Gastroesophageal sphincter (tissue), 4 donors: ENCODE results near the gene ADGRD1. TPM values are rescaled to one million over a fixed set of nuclear protein-coding genes. Genes with fewer than 3 reads are reported as not detected.

Experiments
- ATAC-seq: fragments of 150-250 bp; one replicate; pipeline ENCODE4 v1.9.1; 2016; ENCODE audit warnings: mild to moderate bottlenecking, moderate library complexity
- H3K27ac ChIP-seq, 4 donors: fragments of 200-600 bp; sonication (generic) in 3 of 4; 1 replicate in 3 of 4; 2 replicates in 1 of 4; pipeline ENCODE4 v1.5.1; 2016 to 2019
- H3K27me3 ChIP-seq: fragments of 200-600 bp; sonication (generic); one replicate; pipeline ENCODE4 v1.5.1; 2019
- H3K36me3 ChIP-seq, 2 donors: fragments of 200-600 bp; sonication (generic); one replicate each; pipeline ENCODE4 v1.5.1; 2019; ENCODE audit warnings: control low read depth in 1 of 2
- H3K4me1 ChIP-seq, 3 donors: fragments of 200-600 bp; sonication (generic); 1 replicate in 2 of 3; 2 replicates in 1 of 3; pipeline ENCODE4 v1.5.1; 2016 to 2019; ENCODE audit warnings: control low read depth in 2 of 3
- H3K4me3 ChIP-seq, 2 donors: fragments of 200-600 bp; sonication (generic); one replicate each; pipeline ENCODE4 v1.5.1; 2019; ENCODE audit warnings: mild to moderate bottlenecking in 1 of 2, moderate library complexity in 1 of 2
- H3K9me3 ChIP-seq, 3 donors: fragments of 200-600 bp; sonication (generic); one replicate each; pipeline ENCODE4 v1.5.1; 2017 to 2019; ENCODE audit warnings: control low read depth in 2 of 3
- EP300 ChIP-seq: sonication (generic); formaldehyde crosslinking; IDR thresholded peaks from one replicate; pipeline ENCODE4 v1.6.1; 2017; ENCODE audit warnings: antibody characterized with exemption, mild to moderate bottlenecking
- POLR2A ChIP-seq, 2 donors: fragments of 450-650 bp; IDR thresholded peaks; one replicate each; pipeline ENCODE4 v1.6.1; 2017; ENCODE audit warnings: antibody characterized with exemption in 2 of 2, mild to moderate bottlenecking in 2 of 2, moderate library complexity in 1 of 2
- POLR2AphosphoS5 ChIP-seq: sonication (generic); formaldehyde crosslinking; IDR thresholded peaks from one replicate; pipeline ENCODE4 v1.6.1; 2017; ENCODE audit warnings: antibody characterized with exemption
- WGBS, 2 donors: methylation state at CpG; one replicate each; pipeline ENCODE4 v1.1.5; 2018; ENCODE audit warnings: low coverage in 1 of 2; 5-methylcytosine and 5-hydroxymethylcytosine counted together
- total RNA-seq, 4 donors: library from RNA; depleted of rRNA; stranded (reverse); fragments of >200 nt; gene quantifications; one replicate each; pipeline ENCODE4 v1.1.0, GENCODE V29; 2016
- TF ChIP-seq, protein P1 (sequence below), 4 experiments: fragments of 200-600 bp in 2 of 4; fragments of 450-650 bp in 2 of 4; sonication (generic) in 1 of 4; IDR thresholded peaks; one replicate each; pipeline ENCODE4 v1.5.1; 2017 to 2019; ENCODE audit warnings: antibody characterized with exemption in 4 of 4, mild to moderate bottlenecking in 2 of 4, moderate library complexity in 2 of 4

ADGRD1 gene
- total RNA-seq, 4 donors from 2014 or later, result 19.1 to 43.4 (median 31.3) TPM

DNA sequence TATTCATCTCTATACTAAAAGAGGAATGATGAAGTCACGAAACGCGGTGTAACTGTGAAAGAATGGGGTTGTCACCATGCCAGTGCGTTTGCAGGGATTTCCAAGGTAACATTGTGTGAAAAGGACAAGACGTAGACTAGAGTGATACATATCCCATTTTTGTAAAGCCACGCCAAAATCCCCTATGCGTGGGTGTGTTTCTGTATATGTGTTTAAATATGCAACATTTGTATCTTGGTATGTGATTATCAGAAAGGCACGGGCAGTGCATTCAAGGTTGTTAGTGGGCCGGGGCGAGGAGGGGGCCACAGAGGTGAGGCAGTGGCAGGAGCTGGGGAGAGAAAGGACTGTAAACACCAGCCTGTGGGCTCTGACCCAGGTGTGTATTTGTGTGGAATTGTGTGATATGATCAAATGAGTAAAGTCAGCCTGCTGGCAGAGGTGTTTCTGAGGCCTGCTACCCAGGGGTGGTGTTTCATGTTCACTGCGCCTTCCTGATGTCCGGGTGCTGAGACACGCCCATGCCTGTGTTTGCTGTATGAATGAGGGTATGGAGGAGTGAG, 137.8 kb downstream of the ADGRD1 start:
- no peak overlapping the region for H3K27ac ChIP-seq
- no peak for ATAC-seq
- WGBS, 2 donors, result 73 to 74% methylated on average over 7 to 12 of the region's 13 CpGs
- H3K36me3 ChIP-seq, result peaks cover 0 to 32% of the 10 kb centered on the region in 2 donors
- TF ChIP-seq EP300, result no peak
- TF ChIP-seq POLR2A (IDR thresholded peaks at IDR 0.05), result no peak
- TF ChIP-seq, protein P1, sequence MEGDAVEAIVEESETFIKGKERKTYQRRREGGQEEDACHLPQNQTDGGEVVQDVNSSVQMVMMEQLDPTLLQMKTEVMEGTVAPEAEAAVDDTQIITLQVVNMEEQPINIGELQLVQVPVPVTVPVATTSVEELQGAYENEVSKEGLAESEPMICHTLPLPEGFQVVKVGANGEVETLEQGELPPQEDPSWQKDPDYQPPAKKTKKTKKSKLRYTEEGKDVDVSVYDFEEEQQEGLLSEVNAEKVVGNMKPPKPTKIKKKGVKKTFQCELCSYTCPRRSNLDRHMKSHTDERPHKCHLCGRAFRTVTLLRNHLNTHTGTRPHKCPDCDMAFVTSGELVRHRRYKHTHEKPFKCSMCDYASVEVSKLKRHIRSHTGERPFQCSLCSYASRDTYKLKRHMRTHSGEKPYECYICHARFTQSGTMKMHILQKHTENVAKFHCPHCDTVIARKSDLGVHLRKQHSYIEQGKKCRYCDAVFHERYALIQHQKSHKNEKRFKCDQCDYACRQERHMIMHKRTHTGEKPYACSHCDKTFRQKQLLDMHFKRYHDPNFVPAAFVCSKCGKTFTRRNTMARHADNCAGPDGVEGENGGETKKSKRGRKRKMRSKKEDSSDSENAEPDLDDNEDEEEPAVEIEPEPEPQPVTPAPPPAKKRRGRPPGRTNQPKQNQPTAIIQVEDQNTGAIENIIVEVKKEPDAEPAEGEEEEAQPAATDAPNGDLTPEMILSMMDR (IDR thresholded peaks at IDR 0.05), result no peak
- no peak for TF ChIP-seq POLR2AphosphoS5
- no peaks in the 10 kb centered on the region for H3K9me3 ChIP-seq
- no peak overlapping the region for H3K4me3 ChIP-seq
- no peaks in the 10 kb centered on the region for H3K27me3 ChIP-seq
- no peaks in the 10 kb centered on the region for H3K4me1 ChIP-seq

DNA sequence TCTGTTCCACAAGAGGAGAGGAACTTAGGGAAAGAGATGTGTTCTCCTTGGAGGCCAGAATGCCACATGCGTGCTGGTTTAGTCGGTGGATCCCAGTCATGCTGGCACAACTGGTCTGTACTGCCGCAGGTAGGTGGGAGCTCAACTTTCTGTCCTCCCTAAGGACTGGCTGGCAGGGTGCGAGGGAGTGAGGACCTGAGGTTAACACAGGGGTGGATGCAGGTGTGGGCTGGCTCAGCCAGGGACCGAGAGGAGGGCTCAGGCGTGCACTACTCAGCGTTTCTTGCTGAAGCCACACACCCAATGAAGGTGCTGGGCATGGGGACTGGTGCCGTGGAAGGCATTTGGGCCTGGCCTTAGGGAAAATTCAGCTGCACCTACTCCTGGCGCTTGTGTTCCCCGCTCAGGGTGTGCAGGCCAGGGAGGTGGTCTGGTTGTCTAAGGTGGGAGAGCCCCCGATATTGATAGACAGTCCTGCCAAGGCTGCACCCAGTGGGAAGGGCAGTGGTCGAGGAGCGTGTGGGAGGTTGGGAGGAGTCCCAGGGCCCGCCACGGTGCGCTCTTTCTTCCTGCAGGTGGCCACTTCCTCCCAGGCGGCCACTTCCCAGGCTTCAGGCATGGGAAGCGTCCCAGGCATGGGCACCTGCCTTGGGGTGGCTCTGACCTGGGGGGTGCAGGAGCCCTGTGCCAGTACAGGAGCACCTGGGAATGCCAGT, 138.4 kb downstream of the ADGRD1 start:
- Histone ChIP-seq H3K27me3 (no peaks in the 10 kb centered on the region), H3K4me1 (no peaks in the 10 kb centered on the region), H3K27ac (no peak overlapping the region), H3K4me3 (no peak overlapping the region), H3K9me3 (no peaks in the 10 kb centered on the region), H3K36me3 (peaks cover 0 to 25% of the 10 kb centered on the region in 2 donors)
- ATAC-seq, result no peak
- TF ChIP-seq, protein P1 (IDR thresholded peaks at IDR 0.05), result no peak
- TF ChIP-seq POLR2A (IDR thresholded peaks at IDR 0.05) (no peak), EP300 (no peak), POLR2AphosphoS5 (no peak)
- 84 to 86% methylated on average over 1 to 8 of the region's 18 CpGs for whole genome bisulfite sequencing, 2 donors

DNA sequence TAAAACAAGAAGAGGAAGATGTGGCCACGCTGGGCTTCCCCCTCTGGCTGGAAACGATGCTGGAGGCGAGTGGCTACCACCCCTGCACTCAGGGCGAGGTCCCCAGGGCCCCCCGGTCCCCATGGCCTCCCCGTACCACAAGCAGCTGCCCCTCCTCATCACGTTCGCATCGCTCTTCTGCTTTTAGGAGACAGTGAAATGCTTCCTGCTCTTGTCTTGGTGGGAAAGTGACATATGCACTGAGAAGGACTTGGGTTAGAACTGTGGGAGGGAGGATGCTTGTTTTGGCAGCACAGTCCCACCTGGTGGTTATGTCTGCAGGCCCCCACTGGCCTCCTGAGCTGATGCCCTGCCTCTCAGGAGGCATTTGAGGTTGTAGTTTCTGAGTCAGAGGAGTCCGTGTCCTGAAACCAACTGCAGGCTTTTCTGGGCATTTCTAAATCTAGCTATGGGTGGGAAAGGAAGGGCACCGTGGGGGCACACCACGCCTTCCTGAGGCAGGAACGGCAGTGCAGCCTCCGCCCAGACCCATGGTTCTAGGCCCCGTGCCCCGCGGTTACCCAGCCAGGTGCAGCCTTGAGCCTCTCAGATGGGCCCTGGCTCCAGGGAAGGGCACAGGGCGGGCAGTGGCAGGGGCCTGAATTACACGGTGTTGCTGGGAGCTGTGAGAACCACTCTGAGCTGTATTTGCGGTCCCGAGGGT, 139.3 kb downstream of the ADGRD1 start:
- no peak for TF ChIP-seq EP300
- TF ChIP-seq, protein P1 (IDR thresholded peaks at IDR 0.05), result no peak
- TF ChIP-seq POLR2A (IDR thresholded peaks at IDR 0.05), result no peak
- TF ChIP-seq POLR2AphosphoS5, result no peak
- no peaks in the 10 kb centered on the region for H3K4me1 ChIP-seq
- no peaks in the 10 kb centered on the region for H3K9me3 ChIP-seq
- no peak overlapping the region for H3K27ac ChIP-seq
- WGBS, 2 donors, result 60 to 62% methylated on average over 4 to 7 of the region's 21 CpGs
- no peaks in the 10 kb centered on the region for H3K27me3 ChIP-seq
- no peak for ATAC-seq
- H3K4me3 ChIP-seq, result no peak overlapping the region
- peaks cover 0 to 16% of the 10 kb centered on the region in 2 donors for H3K36me3 ChIP-seq

DNA sequence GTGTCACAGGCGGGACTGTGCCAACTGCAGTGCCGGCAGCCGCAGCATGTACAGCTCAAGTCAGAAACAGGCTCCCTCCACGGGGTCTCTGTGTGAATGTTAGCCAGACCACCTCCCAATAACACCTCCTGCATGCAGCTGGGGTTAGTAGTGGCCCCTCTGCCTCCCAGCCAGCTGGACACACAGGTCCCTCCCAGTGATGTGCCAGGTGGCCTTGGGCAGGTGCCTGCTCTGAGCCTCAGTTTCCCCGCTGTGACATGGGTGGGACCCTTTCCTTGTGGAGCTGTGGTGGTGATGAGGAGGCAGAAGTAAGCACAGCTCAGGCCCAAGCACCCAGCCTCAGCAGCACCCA, 139.9 kb downstream of the ADGRD1 start:
- 30 to 100% methylated on average over 1 to 2 of the region's 5 CpGs for WGBS, 2 donors
- TF ChIP-seq, protein P1 (IDR thresholded peaks at IDR 0.05), result no peak
- TF ChIP-seq POLR2A (IDR thresholded peaks at IDR 0.05) (no peak), POLR2AphosphoS5 (no peak), EP300 (no peak)
- Histone ChIP-seq H3K4me1 (no peaks in the 10 kb centered on the region), H3K36me3 (peaks cover 0 to 15% of the 10 kb centered on the region in 2 donors), H3K27me3 (no peaks in the 10 kb centered on the region), H3K9me3 (no peaks in the 10 kb centered on the region), H3K4me3 (no peak overlapping the region), H3K27ac (no peak overlapping the region)
- ATAC-seq, result no peak
